ENCODE measurements around the gene MED13L.

The MED13L gene

DNA sequence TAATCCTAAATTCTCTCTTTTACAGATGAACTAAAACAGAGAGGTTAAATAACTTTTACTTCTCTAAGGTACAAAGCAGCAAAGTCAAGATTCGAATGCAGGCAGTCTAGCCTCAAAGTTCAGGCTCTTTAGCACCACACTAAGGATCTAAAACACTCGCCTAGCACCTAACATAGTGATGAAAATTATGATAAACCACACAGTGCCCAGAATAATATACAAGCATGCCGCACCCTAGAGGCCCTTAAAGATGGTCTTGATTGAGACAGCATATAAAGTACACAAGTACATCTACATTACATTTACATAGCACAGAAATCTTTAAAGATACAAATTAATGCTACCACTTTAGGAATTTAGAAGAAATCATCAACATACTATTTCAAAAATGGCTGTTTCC lies 207.0 kb downstream of the MED13L start:
- no peak for DNase-seq

- no peak for DNase-seq
Observed at GRCh38 chr12:116069943-116070342, 207.6 kb downstream of the MED13L start.

DNA sequence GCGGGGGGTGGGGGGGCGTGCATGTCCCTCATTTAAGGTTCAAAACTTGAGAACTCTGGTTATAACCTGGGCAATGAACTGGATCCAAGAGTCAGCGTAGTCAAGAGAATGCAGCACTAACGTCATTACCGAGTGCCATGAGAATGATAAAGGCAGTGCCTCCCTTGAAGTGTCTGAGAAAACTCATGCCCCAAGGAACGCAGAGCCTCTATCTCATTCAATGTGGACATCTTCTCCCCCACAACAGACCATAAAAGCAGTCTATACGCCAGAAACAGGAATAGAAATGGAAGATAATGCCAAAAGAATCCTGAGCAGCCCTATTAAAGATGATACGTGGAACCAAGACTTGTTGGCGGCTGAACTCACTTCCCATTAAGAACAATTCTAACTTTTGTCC lies 208.6 kb downstream of the MED13L start:
- DNase-seq, result no peak

DNA sequence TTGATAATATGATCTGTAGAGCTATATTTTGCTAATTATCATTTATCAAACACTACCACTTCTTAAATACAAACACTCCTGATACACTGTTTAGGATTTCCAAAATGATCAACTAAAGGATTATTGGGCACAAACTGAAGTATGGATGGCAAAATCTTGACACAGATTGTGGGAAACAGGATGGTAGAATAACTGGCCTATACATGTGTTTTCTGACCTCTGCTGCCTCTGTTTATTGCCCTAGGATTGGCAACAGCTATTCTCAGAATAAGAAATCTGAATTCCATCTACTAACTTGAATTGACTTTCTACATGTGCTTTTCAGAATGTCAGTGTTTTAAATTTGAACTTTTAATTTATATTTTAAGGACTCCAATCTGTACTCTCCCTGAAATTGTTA lies 209.1 kb downstream of the MED13L start:
- DNase-seq, result no peak

- no peak for DNase-seq
Observed at GRCh38 chr12:116067892-116068291, 209.6 kb downstream of the MED13L start.

DNA sequence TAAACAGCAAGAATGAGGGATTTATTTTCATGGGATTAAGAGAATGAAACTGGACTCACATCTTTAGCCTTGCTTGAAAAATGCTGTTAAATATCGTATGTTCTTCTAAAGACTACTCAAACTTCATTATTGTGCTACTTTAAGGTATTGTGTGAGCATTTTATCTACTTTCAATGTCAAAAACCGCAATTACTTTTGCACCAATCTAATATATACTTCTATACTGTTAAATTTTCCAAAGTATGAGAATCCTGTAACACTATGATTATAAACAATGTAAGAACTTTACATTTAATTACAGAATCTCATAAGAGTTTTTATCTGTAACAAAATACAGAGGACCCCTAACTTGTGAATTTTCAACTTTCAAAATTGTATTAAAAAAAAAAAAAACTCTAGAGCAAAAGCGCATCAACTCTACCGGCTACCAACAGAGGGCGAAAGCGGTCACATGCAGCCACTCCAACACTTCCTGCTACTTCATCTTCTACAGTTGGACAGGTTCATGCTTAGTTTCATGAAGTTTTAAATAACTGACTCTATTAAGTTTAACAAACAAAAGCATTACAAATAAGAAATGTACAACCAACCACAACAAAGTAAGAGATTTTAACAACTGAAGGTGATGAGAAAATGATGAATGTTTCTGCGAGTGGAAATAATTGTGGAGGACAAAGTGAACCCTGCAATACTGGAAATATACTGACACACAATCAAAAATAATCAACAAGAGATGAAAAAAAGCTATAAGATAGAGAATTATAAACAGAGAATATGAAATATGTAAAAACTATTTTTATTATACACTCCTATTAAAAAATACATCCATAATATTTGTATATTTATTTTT lies 210.9 kb downstream of the MED13L start:
- peak; percentile 64 for DNase-seq

- no peak for DNase-seq
Observed at GRCh38 chr12:116065606-116066005, 211.9 kb downstream of the MED13L start.

DNA sequence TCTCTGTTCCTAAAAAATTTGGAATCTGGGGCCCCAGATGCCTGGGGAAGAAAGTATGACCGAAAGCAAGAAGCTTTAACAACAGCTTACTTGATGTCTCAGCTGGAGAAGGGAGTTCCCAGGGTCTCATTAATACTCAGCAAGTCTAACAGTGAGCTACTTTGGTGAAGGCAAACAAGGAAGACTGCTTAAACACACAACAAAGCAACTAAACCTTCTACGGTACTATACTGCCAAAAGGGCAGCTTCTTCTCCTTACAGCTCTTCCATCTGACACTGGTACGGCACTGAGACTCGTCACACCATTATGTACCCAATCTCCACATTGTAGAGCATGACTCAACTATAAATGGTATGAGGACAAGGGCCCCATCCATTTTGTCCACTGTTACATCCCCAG lies 213.0 kb downstream of the MED13L start:
- no peak for DNase-seq

DNA sequence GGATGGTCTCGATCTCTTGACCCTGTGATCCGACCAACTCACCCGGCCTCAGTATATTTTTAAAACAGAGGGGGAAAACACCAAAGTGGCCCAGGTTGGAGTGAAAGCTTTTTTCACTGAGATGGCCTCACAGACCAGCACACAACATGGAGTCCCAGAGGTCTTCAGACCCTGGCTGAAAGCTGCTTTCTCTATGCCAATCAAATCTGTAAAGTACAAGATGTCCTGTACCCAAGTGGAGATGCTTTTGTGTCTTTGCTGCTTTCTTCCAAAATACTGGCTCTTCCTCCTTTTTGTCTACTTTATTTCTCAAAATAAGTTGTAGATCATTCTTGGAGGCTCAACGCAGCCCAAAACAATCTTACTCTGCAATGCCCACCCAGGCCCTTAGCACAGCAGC lies 214.8 kb downstream of the MED13L start:
- no peak for DNase-seq

DNA sequence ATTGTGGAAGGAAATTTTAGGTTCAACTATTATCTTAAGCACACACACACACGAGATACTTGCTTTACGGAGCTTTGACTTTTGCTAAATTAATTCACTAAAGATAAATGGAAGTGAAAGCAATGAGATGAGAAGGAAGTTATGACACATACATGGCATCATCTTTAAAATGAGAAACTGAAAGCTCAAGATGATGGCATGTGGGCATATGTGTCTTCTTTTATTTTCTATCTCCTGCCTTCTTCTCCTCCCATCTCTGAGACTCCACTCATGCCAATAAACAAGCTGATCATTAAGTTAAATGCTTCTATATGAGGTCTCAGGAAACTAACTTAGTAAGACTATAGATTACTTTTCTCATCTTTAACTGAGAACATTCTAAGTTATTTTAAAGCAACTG lies 216.7 kb downstream of the MED13L start:
- peak; percentile 3 for DNase-seq

- DNase-seq, result no peak
Observed at GRCh38 chr12:116059904-116060303, 217.6 kb downstream of the MED13L start.

DNA sequence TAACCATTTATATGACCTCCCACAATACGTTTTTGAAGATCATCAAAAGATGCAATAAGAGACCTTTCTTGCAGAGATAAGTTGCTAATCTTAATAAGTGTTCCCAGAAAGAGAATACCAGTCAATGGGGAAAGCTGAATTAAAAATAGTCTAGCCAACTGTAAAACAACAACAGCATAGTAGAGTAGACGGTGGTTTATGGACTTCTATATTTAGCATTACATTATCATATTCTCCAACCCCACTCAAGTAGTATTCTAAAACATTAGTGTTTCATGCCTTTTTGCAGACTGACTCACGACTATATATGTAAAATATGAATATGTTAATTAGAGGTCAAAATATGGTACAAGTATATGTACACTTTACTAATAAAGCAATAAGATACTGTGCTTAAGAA lies 218.9 kb downstream of the MED13L start:
- DNase-seq, result no peak

GRCh38 chr12:116057356-116057755 lies 220.1 kb downstream of the MED13L start:
- no peak for DNase-seq

DNA sequence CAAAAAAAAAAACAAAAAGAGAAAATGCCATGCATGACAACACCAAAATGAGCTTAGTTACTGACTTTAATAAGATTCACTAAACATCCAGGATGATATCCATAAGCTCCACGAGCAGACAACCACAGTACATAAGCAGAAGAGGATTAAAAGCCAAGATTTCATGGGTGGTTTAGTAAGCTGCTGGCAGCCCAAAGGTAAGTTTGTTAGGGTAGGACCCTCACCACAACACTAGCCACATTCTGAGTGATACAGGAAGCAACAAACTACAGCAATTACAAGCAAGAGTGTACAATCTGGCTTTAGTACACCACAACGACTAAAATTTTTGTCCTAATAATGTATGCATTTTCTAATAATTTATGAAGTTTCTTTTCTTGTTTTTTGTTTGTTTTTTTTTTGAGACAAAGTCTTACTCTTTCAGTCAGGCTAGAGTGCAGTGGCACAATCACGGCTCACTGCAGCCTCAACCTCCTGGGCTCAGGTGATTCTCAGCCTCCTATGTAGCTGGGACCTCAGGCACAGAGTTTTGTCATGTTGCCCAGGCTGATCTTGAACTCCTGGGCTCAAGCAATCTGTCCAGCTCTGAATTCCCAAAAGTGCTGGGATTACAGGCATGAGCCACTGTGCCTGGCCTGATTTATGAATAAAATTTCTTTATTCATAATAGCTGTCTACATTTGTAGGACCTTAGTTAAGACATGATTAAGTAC lies 221.4 kb downstream of the MED13L start:
- no peak for DNase-seq

- no peak for DNase-seq
Observed at GRCh38 chr12:116054280-116054679, 223.2 kb downstream of the MED13L start.

- DNase-seq, result no peak
Observed at GRCh38 chr12:116053479-116054200, 223.9 kb downstream of the MED13L start.

GRCh38 chr12:116050275-116050674 lies 227.2 kb downstream of the MED13L start:
- DNase-seq, result no peak

DNA sequence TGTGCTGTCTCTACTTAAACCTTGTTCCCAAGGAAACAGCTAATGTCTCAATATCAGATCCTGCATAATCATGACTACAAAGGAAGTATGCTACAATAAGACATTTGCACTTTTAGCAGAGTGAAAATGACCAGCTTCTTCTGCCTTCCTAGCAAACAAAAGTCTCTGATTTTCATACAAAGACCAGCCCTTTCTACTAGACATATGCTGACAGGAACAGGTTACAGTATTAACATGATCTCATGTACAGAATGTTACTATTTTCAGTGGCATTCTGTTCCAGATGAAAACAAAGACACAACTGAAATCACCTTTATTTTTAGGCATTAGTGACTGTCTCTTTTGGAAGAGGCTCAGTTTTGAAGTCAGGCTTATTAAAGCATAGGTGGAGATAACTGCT lies 228.6 kb downstream of the MED13L start:
- no peak for DNase-seq

GRCh38 chr12:116046039-116046438 lies 231.5 kb downstream of the MED13L start:
- no peak for DNase-seq

DNA sequence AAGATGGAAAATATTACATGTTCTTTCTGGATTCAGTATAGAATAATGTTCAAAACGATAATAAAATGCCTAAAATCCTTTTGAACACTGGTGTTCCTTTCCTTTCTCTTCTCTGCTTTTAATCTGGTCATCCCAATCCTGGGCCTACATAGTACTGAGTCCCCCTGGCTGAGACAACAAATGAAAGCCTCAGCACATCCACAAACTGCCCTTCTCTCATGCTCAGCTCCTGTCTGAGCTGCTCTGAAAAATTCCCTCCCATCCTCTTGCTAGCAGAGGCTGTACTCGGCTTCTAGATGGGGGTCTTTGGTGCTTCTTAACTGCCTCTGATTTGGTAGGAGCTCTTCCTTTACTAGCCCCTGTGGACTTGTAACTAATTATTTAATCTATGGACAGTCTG lies 232.3 kb downstream of the MED13L start:
- no peak for DNase-seq

DNA sequence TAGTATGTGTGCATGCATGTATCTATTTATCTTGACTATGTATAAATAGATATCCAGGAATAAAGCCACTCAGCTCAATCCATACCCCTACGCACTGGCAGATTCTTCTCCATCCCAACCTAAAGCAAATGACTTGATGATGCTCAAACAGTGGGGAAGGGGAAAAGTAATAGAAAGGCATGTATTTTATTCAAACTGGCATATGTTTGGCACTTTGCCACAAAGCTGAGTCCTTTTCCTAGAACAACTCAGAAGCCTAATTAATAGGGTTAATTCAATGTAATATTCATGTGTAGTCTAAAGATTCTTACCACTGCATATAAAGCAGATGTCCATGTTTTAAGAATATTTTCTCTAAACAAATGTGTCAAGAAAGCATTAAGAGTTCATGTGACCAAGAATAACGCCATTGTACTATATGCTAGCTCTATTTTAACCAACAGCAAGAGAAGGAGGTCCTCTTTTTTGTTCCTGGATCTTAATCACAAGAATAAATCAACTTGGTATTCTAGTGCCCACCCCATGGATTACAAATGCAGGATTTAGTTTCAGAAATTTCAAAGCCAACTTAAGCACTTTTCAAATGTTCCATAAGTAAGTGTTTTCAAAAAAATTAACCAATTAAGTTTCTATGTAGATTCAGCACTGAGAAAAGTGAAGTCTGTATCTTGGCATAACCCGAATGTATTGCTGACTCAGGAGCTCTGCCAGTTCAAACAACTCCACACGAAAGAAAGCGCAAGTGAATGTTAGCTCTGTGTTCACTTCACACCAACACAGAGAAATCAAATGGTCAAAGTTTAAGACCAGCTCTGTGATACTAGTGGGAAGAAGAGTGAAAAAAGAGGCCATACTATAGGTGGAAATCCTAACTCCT lies 233.6 kb downstream of the MED13L start:
- no peak for DNase-seq

DNA sequence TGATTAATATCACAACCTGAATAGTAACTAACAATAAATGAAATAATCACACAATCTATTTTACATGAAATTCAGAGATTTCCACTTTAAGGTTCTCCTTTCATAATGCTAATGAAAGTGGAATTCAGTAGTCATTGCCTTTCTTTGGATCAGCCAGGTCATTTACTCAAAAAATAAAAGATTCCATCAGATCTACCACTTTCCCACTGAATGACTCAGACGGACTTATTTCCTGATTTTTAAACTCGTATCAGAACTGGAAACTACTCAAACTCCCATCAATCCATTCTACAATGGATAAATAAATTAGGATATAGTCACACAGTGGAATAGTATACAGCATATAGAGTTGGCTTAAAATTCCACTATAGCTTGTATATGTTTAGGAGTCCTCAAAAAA lies 237.1 kb downstream of the MED13L start:
- no peak for DNase-seq

DNA sequence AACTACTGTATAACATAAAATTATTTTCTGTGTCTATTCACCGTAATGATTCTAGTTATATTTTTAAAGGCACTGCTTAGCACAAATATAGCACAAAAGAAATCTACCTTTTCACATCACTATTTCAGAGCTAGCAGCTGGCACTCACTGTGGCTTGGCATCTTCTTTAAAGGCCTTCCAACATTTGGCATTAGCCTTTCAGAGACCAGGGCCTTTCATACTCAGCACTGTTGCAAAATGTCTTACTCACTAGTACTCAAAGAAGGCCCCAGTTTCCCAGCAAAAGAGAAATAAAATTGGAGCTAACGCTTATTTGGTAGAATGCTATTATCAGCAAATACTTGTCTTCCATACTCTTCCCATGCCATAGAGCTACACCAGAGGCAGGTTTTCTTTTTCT lies 238.4 kb downstream of the MED13L start:
- no peak for DNase-seq

All from stimulated activated CD4-positive, alpha-beta T cell treated with anti-CD3 and anti-CD28 coated beads, Interleukin-4, amount 100 ng/mL, for 24 hours (primary cell).